HG03097 (cell line): ENCODE measurements around the gene EPN1.
"Not testable (repeated sequence)": the region's sequence is repeated elsewhere in the genome, so short reads cannot be mapped to it uniquely, and the experiment has no call there.

Experiments used
- ATAC-seq: cut with Tn5 transposase; IDR thresholded peaks from one replicate; pipeline ENCODE4 v1.9.1; 2021; ENCODE audit not compliant: unreplicated experiment, low FRiP score

The EPN1 gene

DNA sequence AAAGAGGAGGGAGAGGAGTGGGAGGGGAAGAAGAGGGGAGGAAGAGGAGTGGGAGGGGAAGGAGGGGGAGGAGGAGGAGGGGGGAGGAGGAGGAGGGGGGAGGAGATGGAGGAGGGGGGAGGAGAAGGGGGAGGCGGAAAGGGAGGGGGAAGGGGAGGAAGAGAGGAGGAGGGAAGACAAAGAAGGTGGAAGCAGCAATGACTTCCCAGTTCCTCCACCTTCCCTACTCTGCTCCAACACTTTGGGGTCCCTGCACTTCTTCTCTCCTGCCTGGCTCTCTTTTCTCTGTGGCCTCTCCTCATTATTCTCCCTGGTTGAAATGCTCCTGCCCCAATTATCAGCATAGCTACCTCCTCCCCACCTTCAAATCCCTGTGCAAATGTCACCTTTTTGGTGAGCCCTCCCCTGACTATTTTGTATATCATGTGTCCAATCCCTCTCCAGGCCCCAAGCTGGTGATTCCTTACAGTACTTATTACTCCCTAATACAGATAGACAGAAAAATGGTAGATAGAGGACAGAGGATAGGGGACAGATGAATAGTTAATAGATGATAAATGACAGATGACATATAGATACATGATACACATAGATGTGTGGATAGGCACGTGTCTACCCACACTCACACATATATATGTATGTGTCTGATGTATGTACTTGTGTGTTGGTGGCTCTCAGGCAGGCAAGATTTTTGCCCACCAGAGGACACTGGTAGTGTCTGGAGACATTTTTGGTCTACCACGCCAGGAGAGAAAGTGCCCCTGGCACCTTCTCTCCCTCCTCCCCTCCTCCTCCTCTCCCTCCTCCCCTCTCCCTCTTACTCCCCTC lies 38.0 kb downstream of the EPN1 start:
- no peak for ATAC-seq

DNA sequence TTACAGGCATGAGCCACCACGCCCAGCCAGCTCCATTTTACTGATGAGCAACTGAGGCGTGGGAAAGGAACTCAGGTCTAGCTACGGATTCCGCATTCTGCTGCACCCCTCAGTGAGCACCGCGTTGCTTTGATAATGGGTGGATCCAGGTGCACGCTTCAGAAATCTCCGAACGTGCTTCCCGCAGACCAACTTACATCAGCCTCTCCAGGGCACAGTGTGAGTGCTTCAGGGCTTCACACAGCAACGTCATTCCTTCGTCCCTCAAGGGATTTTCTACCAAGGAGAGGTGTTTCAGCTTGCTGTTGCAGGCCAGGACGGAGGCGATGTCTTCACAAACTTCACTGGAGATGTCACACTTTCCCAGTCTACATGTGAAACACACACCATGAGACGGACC lies 41.5 kb downstream of the EPN1 start:
- ATAC-seq: no peak

DNA sequence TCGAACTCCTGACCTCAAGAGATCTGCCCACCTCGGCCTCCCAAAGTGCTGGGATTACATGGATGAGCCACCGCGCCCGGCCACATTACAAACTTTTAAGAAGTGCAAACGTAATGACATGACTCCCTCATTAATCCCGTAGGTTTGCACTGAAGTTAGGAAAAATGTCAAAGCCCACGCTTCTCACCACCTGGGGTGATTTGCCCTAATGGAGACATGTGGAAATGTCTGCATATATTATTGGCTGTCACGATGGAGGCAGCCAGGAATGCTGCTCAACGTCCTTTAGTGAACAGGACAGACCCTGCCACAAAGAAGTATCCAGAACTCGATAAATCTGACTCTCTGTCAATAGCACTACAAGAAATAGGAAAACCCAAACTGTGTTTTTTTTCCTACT lies 42.2 kb downstream of the EPN1 start:
- no peak for ATAC-seq

GRCh38 chr19:55717879-55718711 lies 43.1 kb downstream of the EPN1 start:
- ATAC-seq: not testable (repeated sequence)

- no peak for ATAC-seq
These were observed 45.3 kb downstream of the EPN1 start for GRCh38 chr19:55720214-55720746.

- ATAC-seq: no peak
These were observed 45.8 kb downstream of the EPN1 start for GRCh38 chr19:55720801-55721200.

GRCh38 chr19:55723491-55723890 lies 48.5 kb downstream of the EPN1 start:
- no peak for ATAC-seq

- not testable (repeated sequence) for ATAC-seq
These were observed 55.4 kb downstream of the EPN1 start for GRCh38 chr19:55730378-55730777.

DNA sequence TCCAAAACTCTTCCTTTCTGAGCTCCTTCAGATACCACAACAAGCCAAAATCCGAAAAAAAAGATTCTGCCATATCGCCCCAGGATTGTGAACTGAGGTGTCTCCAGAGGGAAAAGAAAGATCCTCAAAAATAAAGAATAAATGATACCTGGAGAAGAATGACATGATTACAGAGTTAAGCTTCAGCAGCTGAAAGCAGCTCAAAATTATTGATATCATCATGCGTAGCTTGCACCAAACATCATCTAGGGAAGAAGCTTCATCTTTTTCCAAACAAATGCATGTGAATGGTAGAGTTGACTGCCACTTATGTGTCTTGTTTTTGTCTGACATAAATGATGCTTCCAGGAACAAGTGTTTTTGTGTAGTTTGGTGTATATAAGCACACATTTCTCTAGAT lies 63.3 kb downstream of the EPN1 start, which contains the start of gene NLRP9:
Gene NLRP9, minus strand, starts transcription at position 101 of the 400 bp plus-strand sequence. Its CDS starts 28 bp downstream, at position 73.
- no peak for ATAC-seq

DNA sequence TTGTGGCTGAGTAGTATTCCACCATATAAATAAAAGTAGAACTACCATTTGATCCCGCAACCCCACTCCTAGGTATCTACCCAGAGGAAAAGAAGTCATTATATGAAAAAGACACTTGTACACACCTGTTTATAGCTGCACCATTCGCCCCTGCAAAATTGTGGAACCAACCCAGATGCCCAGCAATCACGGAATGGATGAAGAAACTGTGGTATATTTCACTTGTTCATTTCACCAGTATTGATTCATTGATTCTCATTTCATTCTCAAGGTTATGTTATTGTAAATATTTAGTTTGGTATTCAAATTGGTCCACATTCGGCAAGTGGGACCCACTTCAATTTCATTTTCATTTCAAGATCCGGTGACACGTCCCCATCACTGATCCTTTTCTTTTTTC lies 75.7 kb downstream of the EPN1 start:
- ATAC-seq: no peak

DNA sequence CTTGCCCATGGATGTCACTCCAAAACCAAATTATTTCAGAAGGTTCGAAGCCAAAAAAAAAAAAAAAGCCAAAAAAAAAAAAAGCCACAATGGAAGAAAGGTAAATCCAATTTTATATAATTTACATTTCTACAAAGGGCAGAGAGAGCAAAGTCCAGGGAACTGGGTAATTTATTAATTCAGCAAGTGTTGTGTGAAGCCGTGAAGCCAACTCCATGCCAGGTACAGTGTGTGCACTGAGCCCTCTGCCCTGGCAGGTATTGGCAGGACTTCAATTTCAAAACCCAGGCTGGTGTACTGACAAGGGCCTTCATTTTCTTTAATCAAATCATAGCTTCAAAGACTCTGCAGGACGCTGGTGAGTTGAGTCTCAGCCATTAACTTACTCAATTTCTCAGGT lies 78.4 kb downstream of the EPN1 start:
- ATAC-seq: no peak

- ATAC-seq: not testable (repeated sequence)
These were observed 81.8 kb downstream of the EPN1 start for GRCh38 chr19:55756808-55757207.

DNA sequence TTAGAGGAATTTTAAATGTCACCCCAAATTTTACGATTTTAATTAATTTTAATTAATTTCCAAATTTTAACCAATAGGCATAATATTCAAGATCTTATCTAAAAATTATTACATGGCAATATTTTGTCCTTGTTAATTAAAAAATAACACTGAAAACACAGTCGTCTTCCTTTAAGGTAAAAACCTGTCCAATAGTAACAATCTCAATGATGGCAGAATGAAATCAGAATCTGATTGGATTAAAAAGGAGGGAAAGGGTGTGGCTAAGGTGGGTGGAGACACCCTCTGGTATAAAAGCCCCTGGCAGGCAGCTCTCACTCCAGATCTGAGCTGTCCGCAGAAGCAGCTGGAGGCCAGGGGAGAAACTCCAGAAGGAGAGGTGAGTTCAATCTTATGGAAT lies 83.8 kb downstream of the EPN1 start, which contains the start of gene RFPL4A:
Gene RFPL4A, plus strand, starts transcription at position 301 of the 400 bp plus-strand sequence. CDS start 2,704 bp downstream, outside the sequence.
- not testable (repeated sequence) for ATAC-seq
